Heart left ventricle (tissue), 13 donors: ENCODE measurements around the gene ST3GAL2.

Experiments used
- CTCF ChIP-seq, 12 donors: fragments of 200-600 bp; sonication (generic) in 4 of 12; IDR thresholded peaks; one replicate each; pipeline versions ENCODE4 v1.5.0 to v1.8.0; 2018 to 2022; ENCODE audit warnings: antibody characterized with exemption in 12 of 12, mild to moderate bottlenecking in 5 of 12
- POLR2A ChIP-seq, 2 donors: fragments of 450-650 bp; IDR thresholded peaks; one replicate each; pipeline ENCODE4 v1.6.1; 2017; ENCODE audit warnings: antibody characterized with exemption in 2 of 2, mild to moderate bottlenecking in 2 of 2, moderate library complexity in 2 of 2
- donor health status: ischemic (EF 13 %, LVEDD 7.1; RV severe dilation, severe dysfunction).
- donor health status: DM: no; HTN: yes; CAD: no.
- donor health status: DM: no; HTN: no; CAD: no.
- donor health status: ischemic (EF 25% LVEDD 6.9; RV normal size, moderate dysfunction).
- donor health status: ischemic (EF 25% LVEDD 5.7; RV mildly dilated, moderate dysfunction).
- donor health status: ischemic (EF 35%, LVEDD 5.7; RV mildly dilated, moderate dysfunction).
- donor health status: nonischemic (EF 11% LVEDD 7.7; RV severe dilation, severe dysfunction).
- donor health status: DM: yes; HTN: yes; CAD: no.
- donor health status: PGD.
- donor health status: ischemic (EF 29% LVEDD 5.4; RV normal size, mild dysfunction).
- donor health status: nonischemic (EF 23%, LVEDD 6.1; RV moderate dilation, normal function).

GRCh38 chr16:70481929-70482536 lies 43.1 kb upstream of the ST3GAL2 start:
- TF ChIP-seq CTCF (IDR thresholded peaks at IDR 0.05), result no peak
- TF ChIP-seq POLR2A (IDR thresholded peaks at IDR 0.05), result no peak
